OCI-M1 (cell line): ENCODE measurements around the gene MICAL2.

Source experiments
- DNase-seq: peaks from one replicate; lab custom pipeline; 2025; lab: John Stamatoyannopoulos, UW

The MICAL2 gene

DNA sequence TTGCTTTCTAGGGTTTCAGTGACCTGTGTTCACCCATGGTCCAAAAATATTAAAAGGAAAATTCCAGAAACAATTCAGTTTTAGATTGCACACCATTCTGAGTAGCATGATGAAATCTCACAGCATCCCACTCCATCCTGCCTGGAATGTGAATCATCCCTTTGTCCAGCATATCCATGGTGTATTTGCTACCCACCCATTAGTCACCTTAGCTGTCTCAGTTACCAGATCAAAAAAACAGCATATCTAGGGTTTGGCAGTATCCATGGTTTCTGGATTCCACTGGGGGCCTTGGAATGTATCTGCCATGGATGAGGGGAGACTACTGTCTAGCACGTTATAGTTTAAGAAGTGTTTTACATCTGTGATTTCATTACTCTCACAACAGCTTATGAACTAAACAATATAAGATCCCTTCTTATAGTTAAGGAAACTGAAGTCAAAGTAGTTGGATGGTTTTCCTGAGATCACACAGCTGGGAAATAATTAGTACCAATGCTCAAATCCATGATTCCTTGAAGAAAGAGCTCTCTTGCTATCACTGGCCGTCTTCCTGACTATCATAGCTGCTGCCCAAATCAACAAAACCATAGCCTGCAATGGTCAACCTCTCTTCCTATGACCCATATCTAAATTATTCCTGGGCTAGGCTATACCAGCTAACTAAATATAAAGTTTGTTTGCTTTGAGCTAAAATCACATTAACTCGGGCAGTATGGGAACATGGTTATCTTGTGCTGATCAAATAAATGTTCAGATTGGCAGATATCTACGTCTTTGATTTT, 122.6 kb downstream of the MICAL2 start:
- no peak for DNase-seq

DNA sequence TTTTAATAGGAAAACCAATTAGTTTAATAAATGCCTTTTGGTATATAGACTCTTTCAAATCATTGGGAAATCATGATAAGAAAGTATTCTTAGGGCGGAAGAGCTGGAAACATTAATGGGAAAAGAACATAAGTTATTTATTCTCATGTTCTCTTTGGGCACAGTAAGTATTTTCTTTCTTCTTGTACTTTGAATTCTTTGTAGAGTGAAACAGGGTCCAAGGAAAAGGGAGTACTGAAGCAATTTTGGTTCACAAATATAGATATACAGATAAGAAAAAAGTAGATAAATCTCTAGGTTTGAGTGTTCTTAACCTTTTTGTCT, 123.2 kb downstream of the MICAL2 start:
- DNase-seq = no peak

- no peak for DNase-seq
These were observed 123.8 kb downstream of the MICAL2 start for GRCh38 chr11:12234221-12234620.

GRCh38 chr11:12235080-12235479, 124.7 kb downstream of the MICAL2 start:
- no peak for DNase-seq

- DNase-seq = peak; percentile 21
These were observed 125.2 kb downstream of the MICAL2 start for GRCh38 chr11:12235553-12235946.

GRCh38 chr11:12235947-12236743, 125.8 kb downstream of the MICAL2 start:
- DNase-seq = peak; percentile 78

GRCh38 chr11:12236744-12237101, 126.3 kb downstream of the MICAL2 start:
- no peak for DNase-seq

DNA sequence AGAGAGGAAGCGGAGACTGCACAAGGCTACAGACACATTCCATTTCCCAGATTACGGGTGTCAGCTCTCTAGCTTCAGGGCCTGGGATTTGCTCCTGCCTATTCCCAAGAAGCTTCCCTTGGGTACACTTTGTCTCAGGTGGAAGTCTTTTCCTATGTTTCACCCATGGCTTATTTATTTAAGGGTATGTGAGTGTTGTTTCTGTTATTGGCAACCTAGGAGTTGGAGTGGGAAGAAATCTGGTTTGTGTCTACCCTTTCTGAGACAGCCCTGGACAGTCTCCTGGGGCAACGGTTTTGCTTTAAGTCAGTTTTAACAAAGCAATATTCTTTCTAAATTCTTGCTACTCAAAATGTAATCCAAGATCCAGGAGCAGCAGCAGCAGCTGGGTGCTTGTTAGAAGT, 127.0 kb downstream of the MICAL2 start:
- no peak for DNase-seq

DNA sequence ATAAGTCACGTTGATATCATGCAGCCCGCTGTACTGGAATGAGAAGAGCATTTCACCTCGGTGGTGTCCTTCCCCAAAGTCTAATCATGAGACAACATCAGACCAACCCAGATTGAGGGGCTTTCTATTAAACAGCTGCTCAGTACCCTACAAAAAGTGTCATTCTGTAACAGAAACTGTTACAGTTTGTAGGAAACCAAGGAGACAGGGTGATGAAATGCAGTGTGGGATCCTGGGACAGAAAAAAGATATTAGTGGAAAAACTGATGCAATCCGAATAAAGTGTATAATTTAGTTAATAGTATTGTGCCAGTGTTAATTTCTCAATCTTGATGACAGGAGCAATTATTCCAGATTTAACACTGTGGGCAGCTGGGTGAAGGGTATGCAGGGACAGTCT, 128.0 kb downstream of the MICAL2 start:
- DNase-seq = no peak

DNA sequence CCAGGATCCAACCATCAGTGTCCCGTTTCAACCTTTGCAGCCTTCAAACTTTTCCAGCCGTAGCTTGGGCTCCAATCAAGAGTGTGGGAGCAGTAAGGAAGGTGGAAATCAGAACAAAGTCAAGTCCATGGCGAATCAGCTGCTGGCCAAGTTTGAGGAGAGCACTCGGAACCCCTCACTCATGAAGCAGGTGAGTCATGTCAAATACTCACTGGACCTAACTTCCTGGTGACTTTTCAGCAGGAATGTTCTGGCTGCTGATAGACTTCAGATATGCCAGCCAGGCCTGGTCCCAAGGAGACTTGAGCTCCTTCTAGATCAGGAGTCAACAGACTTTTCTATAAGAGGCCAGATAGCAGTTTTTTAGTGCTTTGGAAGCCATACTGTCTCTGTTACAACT, 129.0 kb downstream of the MICAL2 start:
- DNase-seq = no peak

DNA sequence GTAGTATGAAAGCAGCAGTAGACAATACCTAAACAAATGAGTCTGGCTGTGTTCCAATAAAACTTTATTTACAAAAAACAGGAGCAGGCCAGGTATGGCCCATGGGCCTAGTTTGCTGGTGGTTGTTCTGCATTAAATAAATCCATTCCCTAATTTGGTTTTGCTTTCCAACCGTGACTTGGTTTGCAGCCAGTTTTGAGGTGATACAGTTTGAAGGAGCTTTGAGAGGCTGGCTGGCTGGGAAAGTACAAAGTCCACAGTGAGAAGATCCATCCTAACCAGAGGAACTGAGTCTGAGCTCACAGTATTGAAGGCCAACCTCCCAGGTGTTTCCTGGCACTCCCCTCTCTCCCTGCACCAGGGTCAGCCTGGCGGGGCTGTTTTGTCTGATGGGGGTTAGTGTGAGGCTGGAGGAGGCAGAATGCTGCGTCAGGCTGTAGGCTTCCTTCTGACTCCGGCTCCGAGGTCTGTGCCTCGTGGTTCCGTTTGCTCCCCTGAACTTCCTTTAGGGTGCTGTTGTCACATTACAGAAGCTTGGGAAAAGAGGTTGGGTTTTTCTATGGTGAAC, 129.5 kb downstream of the MICAL2 start:
- DNase-seq = no peak

DNA sequence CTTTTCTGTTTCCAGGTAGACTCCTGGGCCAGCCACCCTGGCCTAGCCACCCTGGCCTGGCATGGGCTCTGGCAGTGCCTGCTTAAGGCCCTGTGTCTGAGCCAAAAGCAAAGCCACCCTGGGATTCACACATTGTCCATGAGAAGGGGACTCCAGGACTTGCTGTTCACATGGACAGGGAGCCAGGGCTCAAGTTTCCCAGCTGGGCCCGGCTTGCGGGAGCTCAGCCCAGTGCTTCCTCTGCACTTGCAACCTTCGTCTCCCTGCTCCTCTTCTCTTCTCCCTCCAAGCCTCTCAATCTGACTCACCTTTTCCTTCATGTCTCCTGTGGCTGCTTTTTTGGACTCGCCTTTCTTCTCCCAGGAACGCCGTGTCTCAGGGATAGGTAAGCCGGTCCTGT, 130.3 kb downstream of the MICAL2 start:
- no peak for DNase-seq

- no peak for DNase-seq
These were observed 131.0 kb downstream of the MICAL2 start for GRCh38 chr11:12241401-12241800.

DNA sequence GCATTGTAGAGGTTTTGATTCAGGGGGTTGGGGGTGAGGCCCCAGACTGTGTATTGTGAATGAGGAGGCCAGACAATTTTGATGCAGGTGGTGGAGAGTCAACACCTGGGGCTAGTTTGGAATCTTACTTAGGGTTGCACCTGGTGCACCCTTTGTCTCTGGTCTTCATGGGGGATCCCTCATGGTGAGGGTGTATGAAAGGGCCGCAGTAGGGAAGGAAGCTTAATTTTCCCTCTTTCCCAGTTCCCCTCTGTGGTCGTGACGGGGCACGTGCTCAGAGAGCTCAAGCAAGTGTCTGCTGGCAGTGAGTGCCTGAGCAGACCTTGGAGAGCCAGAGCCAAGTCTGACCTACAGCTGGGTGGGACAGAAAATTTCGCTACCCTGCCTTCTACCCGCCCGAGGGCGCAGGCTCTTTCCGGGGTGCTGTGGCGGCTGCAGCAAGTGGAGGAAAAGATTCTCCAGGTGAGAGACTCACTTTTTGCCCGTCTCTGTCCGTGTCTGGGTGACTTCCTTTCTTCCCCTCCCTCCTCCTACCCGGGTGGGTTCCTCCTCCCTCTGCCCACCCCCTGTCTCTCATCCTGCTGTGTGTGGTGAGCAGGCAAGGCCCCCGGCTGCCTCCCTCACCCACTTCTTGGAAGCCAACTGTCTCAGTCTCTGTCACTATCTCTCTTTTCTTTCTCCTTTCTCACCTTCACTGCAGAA, 131.7 kb downstream of the MICAL2 start:
- no peak for DNase-seq

DNA sequence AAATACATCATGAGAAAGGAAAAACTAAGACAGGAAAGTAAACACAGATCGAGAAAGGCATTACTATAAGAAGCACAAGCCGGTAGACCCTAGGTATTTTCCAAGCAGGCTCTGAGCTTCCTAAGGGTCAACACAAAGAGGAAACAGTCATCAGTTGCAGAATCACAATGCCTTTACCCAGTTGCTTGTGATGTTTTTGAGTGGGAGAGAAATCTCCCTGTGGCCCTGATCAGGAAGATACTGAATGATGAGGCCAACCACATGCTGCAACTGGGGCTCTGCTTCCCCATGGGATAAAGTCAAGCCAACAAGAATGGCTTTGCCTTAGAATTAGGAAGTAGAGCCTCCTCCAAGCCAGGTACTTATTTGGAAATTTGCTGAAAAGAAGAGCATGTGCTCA, 132.6 kb downstream of the MICAL2 start:
- DNase-seq = peak; percentile 5

- DNase-seq = no peak
These were observed 133.1 kb downstream of the MICAL2 start for GRCh38 chr11:12243486-12243885.

GRCh38 chr11:12243911-12244550, 133.6 kb downstream of the MICAL2 start:
- DNase-seq = no peak

- no peak for DNase-seq
These were observed 134.7 kb downstream of the MICAL2 start for GRCh38 chr11:12245091-12245490.

- no peak for DNase-seq
These were observed 135.2 kb downstream of the MICAL2 start for GRCh38 chr11:12245549-12246016.

- no peak for DNase-seq
These were observed 135.8 kb downstream of the MICAL2 start for GRCh38 chr11:12246147-12246546.

DNA sequence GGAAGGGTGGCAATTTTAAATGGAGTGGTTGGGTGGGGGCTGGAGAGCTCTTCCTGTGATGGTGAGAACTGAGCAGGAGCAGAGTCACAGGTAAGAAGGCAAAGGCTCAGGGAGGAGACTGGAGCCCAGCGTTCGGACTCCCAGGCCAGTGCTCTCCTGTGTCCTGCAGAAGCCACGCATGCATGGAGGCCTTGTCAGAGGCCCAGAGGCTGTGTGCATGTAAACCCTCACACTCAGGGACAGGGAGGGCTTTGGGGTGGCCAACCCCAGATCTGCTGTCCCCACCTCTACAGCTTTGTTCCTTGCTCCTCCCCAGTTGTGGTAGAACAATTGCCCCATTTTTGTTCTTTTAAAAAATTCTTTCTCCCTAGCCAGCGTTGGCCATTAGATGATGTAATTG, 136.6 kb downstream of the MICAL2 start:
- no peak for DNase-seq
